ENCODE data around the gene UBE3B.

UBE3B gene

GRCh38 chr12:109559601-109560000, 82.2 kb downstream of the UBE3B start:
- no CpG with 5 or more reads among the region's 10 CpGs for WGBS (ENCODE audit: extremely low coverage, insufficient coverage, low lambda C conversion rate)
- Histone ChIP-seq H3K79me2 (ENCODE audit: control insufficient read depth, insufficient read depth, low read length) (no peaks in the 10 kb centered on the region), H3K4me3 (ENCODE audit: low read length) (no peak overlapping the region), H3K79me1 (ENCODE audit: low read length) (no peaks in the 10 kb centered on the region), H3K27me3 (ENCODE audit: insufficient read depth, low read length, poor library complexity) (no peaks in the 10 kb centered on the region), H3K4me1 (ENCODE audit: control insufficient read depth, low read depth, low read length) (no peaks in the 10 kb centered on the region), H3K36me3 (ENCODE audit: control insufficient read depth, insufficient read depth, low read length) (no peaks in the 10 kb centered on the region), H3K4me2 (ENCODE audit: low read length) (no peak overlapping the region), H3K56ac (ENCODE audit: low read length) (no peak overlapping the region), H3K9ac (ENCODE audit: low read length) (no peak overlapping the region), H4K8ac (ENCODE audit: low read depth, low read length) (no peak overlapping the region), H4K5ac (ENCODE audit: low read length) (no peak overlapping the region), H2AK5ac (ENCODE audit: low read length) (no peak overlapping the region), H3K18ac (ENCODE audit: low read length) (no peak overlapping the region), H3K27ac (ENCODE audit: low read depth, low read length) (no peak overlapping the region), H3K4ac (ENCODE audit: low read depth, low read length) (no peak overlapping the region), H3K23ac (ENCODE audit: low read length) (no peak overlapping the region), H2BK5ac (ENCODE audit: low read length) (no peak overlapping the region), H2BK120ac (ENCODE audit: low read depth, low read length) (no peak overlapping the region), H2BK15ac (replicated peaks; ENCODE audit: low read depth) (no peak overlapping the region)
- DNase-seq: no peak

DNA sequence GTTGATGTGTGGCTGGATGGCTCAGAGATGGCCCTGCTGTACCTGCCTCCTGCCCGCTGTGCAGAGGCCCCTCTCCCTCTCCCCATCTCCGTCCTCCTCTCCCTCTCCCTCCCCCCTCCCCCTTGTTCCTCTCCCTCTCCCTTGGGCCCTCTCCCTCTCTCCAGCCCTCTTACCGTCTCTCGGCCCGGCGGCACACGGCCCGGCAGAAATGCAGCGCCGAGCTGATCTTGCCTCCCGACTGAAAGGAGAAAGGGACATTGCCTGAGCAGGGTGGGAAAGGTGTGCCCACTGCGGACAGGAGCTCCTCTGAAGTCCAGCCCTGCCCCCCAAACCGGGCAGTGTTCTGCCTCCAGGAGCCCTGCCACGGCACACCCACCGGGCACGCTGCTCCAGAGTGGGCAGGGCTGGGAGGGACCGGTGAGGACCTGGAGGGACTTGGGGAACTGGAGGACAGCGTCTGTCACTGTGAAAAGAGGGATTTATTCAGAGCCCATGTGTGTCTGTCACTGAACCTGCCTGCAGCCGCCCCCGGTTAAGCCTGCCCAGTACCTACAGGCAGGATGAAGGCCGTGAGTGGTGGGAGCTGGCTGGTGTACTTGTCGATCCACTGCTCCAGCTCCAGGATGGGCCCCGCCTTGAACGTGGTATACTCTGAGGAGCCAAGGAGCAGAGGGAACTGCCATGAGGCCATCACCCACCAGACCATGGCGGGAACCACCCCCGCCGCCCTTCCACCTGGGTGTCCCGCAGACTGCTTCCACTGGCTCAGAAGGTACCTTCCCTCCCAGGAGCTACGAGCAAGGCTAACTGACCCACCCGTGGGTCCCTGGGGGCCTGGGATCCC, 83.7 kb downstream of the UBE3B start:
- WGBS (ENCODE audit: extremely low coverage, insufficient coverage, low lambda C conversion rate): no CpG with 5 or more reads among the region's 30 CpGs
- H2BK5ac ChIP-seq (ENCODE audit: low read length): no peak overlapping the region
- DNase-seq: no peak

GRCh38 chr12:109561711-109562030, 84.2 kb downstream of the UBE3B start:
- Histone ChIP-seq H4K8ac (ENCODE audit: low read depth, low read length) (no peak overlapping the region), H3K79me1 (ENCODE audit: low read length) (no peaks in the 10 kb centered on the region), H3K4me3 (ENCODE audit: low read length) (no peak overlapping the region), H3K27me3 (ENCODE audit: insufficient read depth, low read length, poor library complexity) (no peaks in the 10 kb centered on the region), H3K23ac (ENCODE audit: low read length) (no peak overlapping the region), H3K56ac (ENCODE audit: low read length) (no peak overlapping the region), H3K9ac (ENCODE audit: low read length) (no peak overlapping the region), H3K27ac (ENCODE audit: low read depth, low read length) (no peak overlapping the region), H3K4me2 (ENCODE audit: low read length) (no peak overlapping the region), H3K79me2 (ENCODE audit: control insufficient read depth, insufficient read depth, low read length) (no peaks in the 10 kb centered on the region), H2BK15ac (replicated peaks; ENCODE audit: low read depth) (no peak overlapping the region), H3K36me3 (ENCODE audit: control insufficient read depth, insufficient read depth, low read length) (peaks cover 1% of the 10 kb centered on the region), H2BK5ac (ENCODE audit: low read length) (no peak overlapping the region), H2AK5ac (ENCODE audit: low read length) (no peak overlapping the region), H3K4me1 (ENCODE audit: control insufficient read depth, low read depth, low read length) (no peaks in the 10 kb centered on the region), H2BK120ac (ENCODE audit: low read depth, low read length) (no peak overlapping the region), H3K4ac (ENCODE audit: low read depth, low read length) (no peak overlapping the region), H3K18ac (ENCODE audit: low read length) (no peak overlapping the region), H4K5ac (ENCODE audit: low read length) (no peak overlapping the region)
- WGBS (ENCODE audit: extremely low coverage, insufficient coverage, low lambda C conversion rate): no CpG with 5 or more reads among the region's 10 CpGs
- DNase-seq: no peak

More for the DNA sequence above, 83.7 kb downstream of the UBE3B start:
- H4K5ac ChIP-seq (ENCODE audit: low read length): no peak overlapping the region
- H3K79me2 ChIP-seq (ENCODE audit: control insufficient read depth, insufficient read depth, low read length): no peaks in the 10 kb centered on the region
- no peak overlapping the region for H3K27ac ChIP-seq (ENCODE audit: low read depth, low read length)
- no peak overlapping the region for H3K23ac ChIP-seq (ENCODE audit: low read length)
- H3K18ac ChIP-seq (ENCODE audit: low read length): no peak overlapping the region
- no peaks in the 10 kb centered on the region for H3K4me1 ChIP-seq (ENCODE audit: control insufficient read depth, low read depth, low read length)
- H3K4me2 ChIP-seq (ENCODE audit: low read length): no peak overlapping the region
- H3K4me3 ChIP-seq (ENCODE audit: low read length): no peak overlapping the region
- no peaks in the 10 kb centered on the region for H3K36me3 ChIP-seq (ENCODE audit: control insufficient read depth, insufficient read depth, low read length)
- H3K4ac ChIP-seq (ENCODE audit: low read depth, low read length): no peak overlapping the region
- no peak overlapping the region for H3K56ac ChIP-seq (ENCODE audit: low read length)
- no peak overlapping the region for H2BK15ac ChIP-seq (replicated peaks; ENCODE audit: low read depth)
- H3K79me1 ChIP-seq (ENCODE audit: low read length): no peaks in the 10 kb centered on the region
- no peak overlapping the region for H2BK120ac ChIP-seq (ENCODE audit: low read depth, low read length)
- H2AK5ac ChIP-seq (ENCODE audit: low read length): no peak overlapping the region
- H4K8ac ChIP-seq (ENCODE audit: low read depth, low read length): no peak overlapping the region
- H3K27me3 ChIP-seq (ENCODE audit: insufficient read depth, low read length, poor library complexity): no peaks in the 10 kb centered on the region
- no peak overlapping the region for H3K9ac ChIP-seq (ENCODE audit: low read length)

DNA sequence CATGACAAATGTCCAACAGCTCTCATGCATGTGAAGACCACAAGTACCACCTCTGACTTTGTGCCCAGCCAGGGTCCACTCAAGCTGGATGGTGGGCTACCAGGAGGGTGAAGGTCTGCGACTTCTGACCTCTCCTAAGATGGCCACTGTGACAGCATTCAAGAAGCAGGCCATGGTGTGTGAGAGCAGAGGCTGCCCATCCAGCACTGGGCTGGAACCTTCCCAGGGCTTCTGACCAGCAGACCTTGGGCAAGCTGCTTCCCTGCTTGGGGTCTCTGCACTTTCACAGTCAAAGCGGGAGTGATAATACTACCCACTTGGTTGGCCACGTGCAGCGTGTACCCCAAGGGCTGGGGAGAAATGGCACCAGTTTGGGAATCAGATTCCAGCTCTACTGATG, 85.4 kb downstream of the UBE3B start:
- H3K27ac ChIP-seq (ENCODE audit: low read depth, low read length): no peak overlapping the region
- no peak overlapping the region for H2BK120ac ChIP-seq (ENCODE audit: low read depth, low read length)
- DNase-seq: no peak
- H3K4me1 ChIP-seq (ENCODE audit: control insufficient read depth, low read depth, low read length): no peaks in the 10 kb centered on the region
- no peak overlapping the region for H3K4ac ChIP-seq (ENCODE audit: low read depth, low read length)
- WGBS (ENCODE audit: extremely low coverage, insufficient coverage, low lambda C conversion rate): no CpG with 5 or more reads among the region's 4 CpGs
- no peak overlapping the region for H4K5ac ChIP-seq (ENCODE audit: low read length)
- no peak overlapping the region for H3K56ac ChIP-seq (ENCODE audit: low read length)
- H3K4me2 ChIP-seq (ENCODE audit: low read length): no peak overlapping the region
- H3K36me3 ChIP-seq (ENCODE audit: control insufficient read depth, insufficient read depth, low read length): peaks cover 1% of the 10 kb centered on the region
- no peaks in the 10 kb centered on the region for H3K79me2 ChIP-seq (ENCODE audit: control insufficient read depth, insufficient read depth, low read length)
- H3K18ac ChIP-seq (ENCODE audit: low read length): no peak overlapping the region
- no peak overlapping the region for H3K9ac ChIP-seq (ENCODE audit: low read length)
- no peak overlapping the region for H3K4me3 ChIP-seq (ENCODE audit: low read length)
- no peaks in the 10 kb centered on the region for H3K79me1 ChIP-seq (ENCODE audit: low read length)
- no peaks in the 10 kb centered on the region for H3K27me3 ChIP-seq (ENCODE audit: insufficient read depth, low read length, poor library complexity)
- H3K23ac ChIP-seq (ENCODE audit: low read length): no peak overlapping the region
- H2BK15ac ChIP-seq (replicated peaks; ENCODE audit: low read depth): no peak overlapping the region
- no peak overlapping the region for H2BK5ac ChIP-seq (ENCODE audit: low read length)
- no peak overlapping the region for H4K8ac ChIP-seq (ENCODE audit: low read depth, low read length)
- no peak overlapping the region for H2AK5ac ChIP-seq (ENCODE audit: low read length)

GRCh38 chr12:109563291-109564284, 86.2 kb downstream of the UBE3B start:
- Histone ChIP-seq H2BK120ac (ENCODE audit: low read depth, low read length) (no peak overlapping the region), H3K4me2 (ENCODE audit: low read length) (no peak overlapping the region), H3K27ac (ENCODE audit: low read depth, low read length) (no peak overlapping the region), H3K79me1 (ENCODE audit: low read length) (no peaks in the 10 kb centered on the region), H3K18ac (ENCODE audit: low read length) (no peak overlapping the region), H3K4me1 (ENCODE audit: control insufficient read depth, low read depth, low read length) (no peaks in the 10 kb centered on the region), H3K9ac (ENCODE audit: low read length) (no peak overlapping the region), H3K79me2 (ENCODE audit: control insufficient read depth, insufficient read depth, low read length) (no peaks in the 10 kb centered on the region), H2AK5ac (ENCODE audit: low read length) (no peak overlapping the region), H3K23ac (ENCODE audit: low read length) (no peak overlapping the region), H3K4me3 (ENCODE audit: low read length) (no peak overlapping the region), H2BK5ac (ENCODE audit: low read length) (no peak overlapping the region), H3K27me3 (ENCODE audit: insufficient read depth, low read length, poor library complexity) (no peaks in the 10 kb centered on the region), H4K8ac (ENCODE audit: low read depth, low read length) (no peak overlapping the region), H4K5ac (ENCODE audit: low read length) (no peak overlapping the region), H3K56ac (ENCODE audit: low read length) (no peak overlapping the region), H2BK15ac (replicated peaks; ENCODE audit: low read depth) (no peak overlapping the region), H3K36me3 (ENCODE audit: control insufficient read depth, insufficient read depth, low read length) (peaks cover 3% of the 10 kb centered on the region), H3K4ac (ENCODE audit: low read depth, low read length) (no peak overlapping the region)
- DNase-seq: no peak
- no CpG with 5 or more reads among the region's 30 CpGs for WGBS (ENCODE audit: extremely low coverage, insufficient coverage, low lambda C conversion rate)
